HepG2 (cell line): ENCODE measurements around the gene SMOC1. TPM values are rescaled to one million over a fixed set of nuclear protein-coding genes. Genes with fewer than 3 reads are reported as not detected.

Source experiments
- AHDC1 ChIP-seq: sonication (generic); formaldehyde crosslinking; IDR thresholded peaks from 2 replicates; pipeline ENCODE4 v1.5.1; 2020; ENCODE audit warnings: mild to moderate bottlenecking, missing genetic modification reagents, borderline replicate concordance
- AHR ChIP-seq: IDR thresholded peaks from 2 replicates; pipeline ENCODE4 v1.6.1; 2018; ENCODE audit warnings: missing genetic modification reagents, missing compliant biosample characterization
- ATF2 ChIP-seq: sonication (generic); formaldehyde crosslinking; IDR thresholded peaks from 2 replicates; pipeline ENCODE4 v1.4.0; 2020; ENCODE audit warnings: missing genetic modification reagents
- BRCA1 ChIP-seq: sonication (generic); formaldehyde crosslinking; IDR thresholded peaks from 2 replicates; pipeline ENCODE4 v1.4.0; 2020; ENCODE audit warnings: missing genetic modification reagents
- CEBPB ChIP-seq: IDR thresholded peaks from 2 replicates; pipeline ENCODE4 v1.6.1; 2011; ENCODE audit warnings: low read depth, low read length, improper control_type of control experiment, borderline replicate concordance
- E2F1 ChIP-seq: sonication (generic); formaldehyde crosslinking; IDR thresholded peaks from 2 replicates; pipeline ENCODE4 v1.5.0; 2020; ENCODE audit warnings: missing genetic modification reagents
- GATAD1 ChIP-seq: IDR thresholded peaks from 2 replicates; pipeline ENCODE4 v1.6.1; 2016; ENCODE audit warnings: missing genetic modification reagents, missing compliant biosample characterization
- KLF6 ChIP-seq: IDR thresholded peaks from 2 replicates; pipeline ENCODE4 v1.8.0; 2016; ENCODE audit warnings: missing biosample characterization, missing genetic modification reagents
- MIXL1 ChIP-seq: IDR thresholded peaks from 2 replicates; pipeline ENCODE4 v1.6.1; 2016
- MTA3 ChIP-seq: sonication (generic); formaldehyde crosslinking; IDR thresholded peaks from 2 replicates; pipeline ENCODE4 v1.4.0; 2020; ENCODE audit warnings: missing genetic modification reagents
- TFAP4 ChIP-seq: sonication (generic); IDR thresholded peaks from 2 replicates; pipeline ENCODE4 v1.6.1; 2016; ENCODE audit warnings: low read depth, borderline replicate concordance
- TOPORS ChIP-seq: sonication (generic); formaldehyde crosslinking; IDR thresholded peaks from 2 replicates; pipeline ENCODE4 v1.8.0; 2023; ENCODE audit warnings: mild to moderate bottlenecking, missing genetic modification reagents
- YEATS2 ChIP-seq: sonication (generic); formaldehyde crosslinking; IDR thresholded peaks from 2 replicates; pipeline ENCODE4 v1.4.0; 2020; ENCODE audit warnings: missing genetic modification reagents, borderline replicate concordance
- ZBTB38 ChIP-seq: sonication (generic); formaldehyde crosslinking; IDR thresholded peaks from 2 replicates; pipeline ENCODE4 v1.5.1; 2020; ENCODE audit warnings: mild to moderate bottlenecking, missing genetic modification reagents
- ZGPAT ChIP-seq: IDR thresholded peaks from 2 replicates; pipeline ENCODE4 v1.6.1; 2016; ENCODE audit warnings: mild to moderate bottlenecking
- ZNF317 ChIP-seq: sonication (generic); formaldehyde crosslinking; IDR thresholded peaks from 2 replicates; pipeline ENCODE4 v1.5.0; 2020; ENCODE audit warnings: mild to moderate bottlenecking, missing genetic modification reagents
- ZNF350 ChIP-seq: sonication (generic); formaldehyde crosslinking; IDR thresholded peaks from 2 replicates; pipeline ENCODE4 v1.4.0; 2020; ENCODE audit warnings: mild to moderate bottlenecking, low read depth, missing genetic modification reagents, borderline replicate concordance
- ZNF580 ChIP-seq: IDR thresholded peaks from 2 replicates; pipeline ENCODE4 v1.6.1; 2016; ENCODE audit warnings: low read depth, borderline replicate concordance
- ZSCAN20 ChIP-seq: sonication (generic); formaldehyde crosslinking; IDR thresholded peaks from 2 replicates; pipeline ENCODE4 v1.4.0; 2020; ENCODE audit warnings: missing genetic modification reagents, mild to moderate bottlenecking, borderline replicate concordance
- ZSCAN9 ChIP-seq: IDR thresholded peaks from 2 replicates; pipeline ENCODE4 v1.6.1; 2016; ENCODE audit warnings: borderline replicate concordance
- polyA plus RNA-seq, 8 experiments: library from polyadenylated mRNA; depleted of rRNA in 3 of 8; stranded (reverse) in 7 of 8; unstranded in 1 of 8; fragments of >200 nt; fragmentation: Illumina TruSeq in 4 of 8; extraction: Trizol in 4 of 8; gene quantifications; 2 replicates each; pipeline versions ENCODE4 v1.2.1 to v1.2.3, GENCODE V29; 2011 to 2016; ENCODE audit warnings: low read depth in 4 of 8, missing spikeins in 1 of 8, mixed read lengths in 1 of 8; ENCODE audit not compliant: insufficient read depth in 1 of 8
- total RNA-seq, 5 experiments: library from RNA; depleted of rRNA; stranded (reverse); fragments of >200 nt; fragmentation: Illumina TruSeq; extraction: Trizol; gene quantifications; 2 replicates each; pipeline ENCODE4 v1.2.3, GENCODE V29; 2016; ENCODE audit warnings: low read depth in 1 of 5

SMOC1 gene
- total and polyA plus RNA-seq, 2 of the 13 experiments (the other 11 are each of a cell fraction or from before 2014, with no cell fraction given) = 17.8 to 35.6 TPM

- peak; percentile 81; the same call in 1 of the 2 replicates for TF ChIP-seq AHDC1 (CRISPR knock-in tag)
- TF ChIP-seq TOPORS (CRISPR knock-in tag) = no peak
- no peak for TF ChIP-seq KLF6 (CRISPR knock-in tag)
- TF ChIP-seq TFAP4 = peak; percentile 94
- peak; percentile 73 for TF ChIP-seq ZGPAT (CRISPR knock-in tag)
- TF ChIP-seq CEBPB = peak; percentile 86
- peak; percentile 55; the same call in 1 of the 2 replicates for TF ChIP-seq ZNF317 (CRISPR knock-in tag)
- TF ChIP-seq BRCA1 (CRISPR knock-in tag) = no peak
- TF ChIP-seq MIXL1 (CRISPR knock-in tag) = peak; percentile 81
- peak; percentile 83 for TF ChIP-seq ZBTB38 (CRISPR knock-in tag)
- TF ChIP-seq AHR = no peak
- peak; percentile 62; the same call in 1 of the 2 replicates for TF ChIP-seq ZNF350 (CRISPR knock-in tag)
- TF ChIP-seq YEATS2 = no peak; the same call in 1 of the 2 replicates
- no peak for TF ChIP-seq E2F1 (CRISPR knock-in tag)
- peak; percentile 34; the same call in 1 of the 2 replicates for TF ChIP-seq GATAD1 (CRISPR knock-in tag)
- TF ChIP-seq MTA3 (CRISPR knock-in tag) = no peak
- no peak for TF ChIP-seq ZSCAN20 (CRISPR knock-in tag)
- no peak for TF ChIP-seq ATF2 (CRISPR knock-in tag)
- TF ChIP-seq ZSCAN9 (CRISPR knock-in tag) = 0 out of 2 replicates have a peak, but pooled peaks have one; percentile 23
- TF ChIP-seq ZNF580 (CRISPR knock-in tag) = 0 out of 2 replicates have a peak, but pooled peaks have one; percentile 28
Measured at GRCh38 chr14:69876848-69877306, 2.3 kb upstream of the SMOC1 start (continued).
